GM23338 (cell line): ENCODE measurements around the gene DSCAML1.

Source experiments
- CREB1 ChIP-seq: fragments of 250-450 bp; sonication (Bioruptor Pico); IDR thresholded peaks from 2 replicates; pipeline ENCODE4 v1.5.0; 2020; ENCODE audit warnings: low read depth, mild to moderate bottlenecking, moderate library complexity
- EZH2 ChIP-seq: fragments of 200-600 bp; sonication (generic); IDR thresholded peaks from one replicate; pipeline ENCODE4 v1.8.0; 2017; ENCODE audit warnings: antibody characterized with exemption, mild to moderate bottlenecking, low read depth; ENCODE audit not compliant: unreplicated experiment
- EZH2phosphoT487 ChIP-seq: fragments of 200-600 bp; sonication (generic); IDR thresholded peaks from one replicate; pipeline ENCODE4 v1.8.1; 2018; ENCODE audit warnings: antibody characterized with exemption; ENCODE audit not compliant: unreplicated experiment
- POLR2AphosphoS5 ChIP-seq: IDR thresholded peaks from 2 replicates; pipeline ENCODE4 v1.6.1; 2016; ENCODE audit warnings: antibody characterized with exemption, low read depth
- STAT1 ChIP-seq: IDR thresholded peaks from one replicate; pipeline ENCODE4 v1.6.1; 2016; ENCODE audit warnings: antibody characterized with exemption; ENCODE audit not compliant: unreplicated experiment
- ZNF114 ChIP-seq: fragments of 250-450 bp; sonication (Bioruptor Pico); IDR thresholded peaks from 2 replicates; pipeline ENCODE4 v1.5.0; 2020; ENCODE audit warnings: mild to moderate bottlenecking, moderate library complexity
- TF ChIP-seq, protein P1 (sequence below), 2 experiments: fragments of 200-600 bp in 1 of 2; sonication (generic) in 1 of 2; conservative IDR thresholded peaks; 2 replicates each; pipeline versions ENCODE4 v1.5.1 to v1.6.1; 2016 to 2017; ENCODE audit warnings: antibody characterized with exemption in 2 of 2, low read depth in 2 of 2, mild to moderate bottlenecking in 2 of 2, moderate library complexity in 1 of 2
- TF ChIP-seq, protein P2 (sequence below): IDR thresholded peaks from one replicate; pipeline ENCODE4 v1.6.1; 2018; ENCODE audit warnings: antibody characterized with exemption; ENCODE audit not compliant: unreplicated experiment

DNA sequence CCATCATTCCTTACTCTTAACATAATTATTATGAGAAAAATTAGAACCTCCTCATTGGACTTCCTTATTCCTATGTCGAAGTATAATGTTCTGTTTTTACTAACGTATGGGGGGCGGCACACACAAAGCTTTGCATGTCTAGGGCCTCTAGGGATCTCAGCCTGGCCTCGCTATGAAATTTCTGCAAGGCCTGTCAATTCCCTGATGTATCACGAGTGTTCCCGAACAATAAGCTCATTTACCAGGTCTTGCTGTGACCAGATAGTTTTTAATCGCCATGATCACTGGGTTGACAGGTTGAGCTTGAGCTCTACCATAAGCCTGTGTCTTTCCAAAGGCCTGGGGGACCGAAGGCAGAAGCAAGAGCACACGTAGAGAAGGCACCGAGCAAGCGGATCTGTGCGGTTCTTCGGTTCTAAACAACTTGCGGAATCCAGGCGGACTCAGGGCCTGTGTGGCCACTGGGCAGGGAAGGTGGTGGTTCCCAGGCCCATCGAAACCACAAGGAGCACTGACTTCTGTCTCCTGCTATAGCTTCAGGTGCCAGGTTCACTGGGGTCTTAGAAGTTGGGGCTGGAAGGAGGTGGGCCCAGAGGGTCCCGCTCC, 37.9 kb upstream of the DSCAML1 start:
- TF ChIP-seq EZH2 (no peak), EZH2phosphoT487 (no peak), CREB1 (CRISPR knock-in tag) (no peak), ZNF114 (CRISPR knock-in tag) (no peak), POLR2AphosphoS5 (no peak), STAT1 (no peak)
- TF ChIP-seq, protein P1, sequence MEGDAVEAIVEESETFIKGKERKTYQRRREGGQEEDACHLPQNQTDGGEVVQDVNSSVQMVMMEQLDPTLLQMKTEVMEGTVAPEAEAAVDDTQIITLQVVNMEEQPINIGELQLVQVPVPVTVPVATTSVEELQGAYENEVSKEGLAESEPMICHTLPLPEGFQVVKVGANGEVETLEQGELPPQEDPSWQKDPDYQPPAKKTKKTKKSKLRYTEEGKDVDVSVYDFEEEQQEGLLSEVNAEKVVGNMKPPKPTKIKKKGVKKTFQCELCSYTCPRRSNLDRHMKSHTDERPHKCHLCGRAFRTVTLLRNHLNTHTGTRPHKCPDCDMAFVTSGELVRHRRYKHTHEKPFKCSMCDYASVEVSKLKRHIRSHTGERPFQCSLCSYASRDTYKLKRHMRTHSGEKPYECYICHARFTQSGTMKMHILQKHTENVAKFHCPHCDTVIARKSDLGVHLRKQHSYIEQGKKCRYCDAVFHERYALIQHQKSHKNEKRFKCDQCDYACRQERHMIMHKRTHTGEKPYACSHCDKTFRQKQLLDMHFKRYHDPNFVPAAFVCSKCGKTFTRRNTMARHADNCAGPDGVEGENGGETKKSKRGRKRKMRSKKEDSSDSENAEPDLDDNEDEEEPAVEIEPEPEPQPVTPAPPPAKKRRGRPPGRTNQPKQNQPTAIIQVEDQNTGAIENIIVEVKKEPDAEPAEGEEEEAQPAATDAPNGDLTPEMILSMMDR (conservative IDR thresholded peaks at IDR 0.05; ENCODE audit: low read depth in 2 of 2): no peak
- TF ChIP-seq, protein P2, sequence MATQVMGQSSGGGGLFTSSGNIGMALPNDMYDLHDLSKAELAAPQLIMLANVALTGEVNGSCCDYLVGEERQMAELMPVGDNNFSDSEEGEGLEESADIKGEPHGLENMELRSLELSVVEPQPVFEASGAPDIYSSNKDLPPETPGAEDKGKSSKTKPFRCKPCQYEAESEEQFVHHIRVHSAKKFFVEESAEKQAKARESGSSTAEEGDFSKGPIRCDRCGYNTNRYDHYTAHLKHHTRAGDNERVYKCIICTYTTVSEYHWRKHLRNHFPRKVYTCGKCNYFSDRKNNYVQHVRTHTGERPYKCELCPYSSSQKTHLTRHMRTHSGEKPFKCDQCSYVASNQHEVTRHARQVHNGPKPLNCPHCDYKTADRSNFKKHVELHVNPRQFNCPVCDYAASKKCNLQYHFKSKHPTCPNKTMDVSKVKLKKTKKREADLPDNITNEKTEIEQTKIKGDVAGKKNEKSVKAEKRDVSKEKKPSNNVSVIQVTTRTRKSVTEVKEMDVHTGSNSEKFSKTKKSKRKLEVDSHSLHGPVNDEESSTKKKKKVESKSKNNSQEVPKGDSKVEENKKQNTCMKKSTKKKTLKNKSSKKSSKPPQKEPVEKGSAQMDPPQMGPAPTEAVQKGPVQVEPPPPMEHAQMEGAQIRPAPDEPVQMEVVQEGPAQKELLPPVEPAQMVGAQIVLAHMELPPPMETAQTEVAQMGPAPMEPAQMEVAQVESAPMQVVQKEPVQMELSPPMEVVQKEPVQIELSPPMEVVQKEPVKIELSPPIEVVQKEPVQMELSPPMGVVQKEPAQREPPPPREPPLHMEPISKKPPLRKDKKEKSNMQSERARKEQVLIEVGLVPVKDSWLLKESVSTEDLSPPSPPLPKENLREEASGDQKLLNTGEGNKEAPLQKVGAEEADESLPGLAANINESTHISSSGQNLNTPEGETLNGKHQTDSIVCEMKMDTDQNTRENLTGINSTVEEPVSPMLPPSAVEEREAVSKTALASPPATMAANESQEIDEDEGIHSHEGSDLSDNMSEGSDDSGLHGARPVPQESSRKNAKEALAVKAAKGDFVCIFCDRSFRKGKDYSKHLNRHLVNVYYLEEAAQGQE: no peak
